Measurements from ENCODE around the gene FBP1. TPM values are rescaled to one million over a fixed set of nuclear protein-coding genes. Genes with fewer than 3 reads are reported as not detected.
A peak's percentile ranks its signal among the peaks of the same experiment; 100 is the strongest.

The FBP1 gene
- total RNA-seq, result 1 to 10 TPM in 1 of 2 donors, under 1 TPM in 1; 0.95 to 1.0 TPM
- 0.28 TPM for polyA plus RNA-seq (2013, experiment 1 of 2)
- polyA plus RNA-seq (2013, experiment 2 of 2), result 0.21 TPM
- long read RNA-seq, experiment 1, partial matches to known transcripts, result 1 of 3 reads
- long read RNA-seq, experiment 1, other reads (novel, unspliced or antisense), result 0 of 3 reads
- long read RNA-seq, experiment 2, partial matches to known transcripts, result 2 of 2 reads
- long read RNA-seq, experiment 2, other reads (novel, unspliced or antisense), result 0 of 2 reads
- long read RNA-seq, experiment 3, partial matches to known transcripts, result 0 of 2 reads
- long read RNA-seq, experiment 3, other reads (novel, unspliced or antisense), result 1 of 2 reads
- long read RNA-seq, experiment 4, partial matches to known transcripts, result 1 of 1 reads
- long read RNA-seq, experiment 4, other reads (novel, unspliced or antisense), result 0 of 1 reads

- Histone ChIP-seq H3K4me1 (ENCODE audit: control insufficient read depth, insufficient read depth, low read length) (no peaks in the 10 kb centered on the region), H3K27me3 (ENCODE audit: control insufficient read depth, insufficient read depth, low read length, poor library complexity, severe bottlenecking) (peaks cover 67% of the 10 kb centered on the region), H3K9ac (ENCODE audit: extremely low read depth, low read length, poor library complexity, severe bottlenecking) (no peak within 1 kb of the TSS), H3K9me3 (ENCODE audit: control insufficient read depth, low read length) (no peaks in the 10 kb centered on the region), H3K27ac (ENCODE audit: low read depth, low read length) (no peak within 1 kb of the TSS), H3K4me3 (ENCODE audit: low read length) (peak within 1 kb of the TSS; percentile 73), H3K36me3 (ENCODE audit: control insufficient read depth, insufficient read depth, low read length) (no peaks in the 10 kb centered on the region)
- no peaks in the 10 kb centered on the region for H3K36me3 Mint-ChIP-seq (ENCODE audit: low read depth)
- WGBS, 2 experiments (ENCODE audit: insufficient coverage in 1 of 2, insufficient read length in 1 of 2), result 6 to 10% methylated on average over 41 to 79 of the region's 79 CpGs
- H3K27ac Mint-ChIP-seq, result no peak within 1 kb of the TSS
- TF ChIP-seq, protein P1, sequence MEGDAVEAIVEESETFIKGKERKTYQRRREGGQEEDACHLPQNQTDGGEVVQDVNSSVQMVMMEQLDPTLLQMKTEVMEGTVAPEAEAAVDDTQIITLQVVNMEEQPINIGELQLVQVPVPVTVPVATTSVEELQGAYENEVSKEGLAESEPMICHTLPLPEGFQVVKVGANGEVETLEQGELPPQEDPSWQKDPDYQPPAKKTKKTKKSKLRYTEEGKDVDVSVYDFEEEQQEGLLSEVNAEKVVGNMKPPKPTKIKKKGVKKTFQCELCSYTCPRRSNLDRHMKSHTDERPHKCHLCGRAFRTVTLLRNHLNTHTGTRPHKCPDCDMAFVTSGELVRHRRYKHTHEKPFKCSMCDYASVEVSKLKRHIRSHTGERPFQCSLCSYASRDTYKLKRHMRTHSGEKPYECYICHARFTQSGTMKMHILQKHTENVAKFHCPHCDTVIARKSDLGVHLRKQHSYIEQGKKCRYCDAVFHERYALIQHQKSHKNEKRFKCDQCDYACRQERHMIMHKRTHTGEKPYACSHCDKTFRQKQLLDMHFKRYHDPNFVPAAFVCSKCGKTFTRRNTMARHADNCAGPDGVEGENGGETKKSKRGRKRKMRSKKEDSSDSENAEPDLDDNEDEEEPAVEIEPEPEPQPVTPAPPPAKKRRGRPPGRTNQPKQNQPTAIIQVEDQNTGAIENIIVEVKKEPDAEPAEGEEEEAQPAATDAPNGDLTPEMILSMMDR (conservative IDR thresholded peaks at IDR 0.05), result no peak
- no peaks in the 10 kb centered on the region for H3K9me3 Mint-ChIP-seq
- peaks cover 15% of the 10 kb centered on the region for H3K4me1 Mint-ChIP-seq
- H3K27me3 Mint-ChIP-seq (ENCODE audit: insufficient read depth), result peaks cover 86% of the 10 kb centered on the region
- DNase-seq, result peak; percentile 76
- peak within 1 kb of the TSS; percentile 66 for H3K4me3 Mint-ChIP-seq
These were observed at the start of gene FBP1 for GRCh38 chr9:94639061-94639998. TSS of gene FBP1 (minus strand) at chr9:94639518. CDS start at chr9:94639310, 208 bp downstream.

GRCh38 chr9:94687451-94687850 is 48.1 kb upstream of the FBP1 start:
- Mint-ChIP-seq H3K9me3 (no peaks in the 10 kb centered on the region), H3K4me1 (peaks cover 7% of the 10 kb centered on the region), H3K4me3 (no peak overlapping the region), H3K27me3 (ENCODE audit: insufficient read depth) (peaks cover 54% of the 10 kb centered on the region), H3K27ac (no peak overlapping the region), H3K36me3 (ENCODE audit: low read depth) (no peaks in the 10 kb centered on the region)
- Histone ChIP-seq H3K9me3 (ENCODE audit: control insufficient read depth, low read length) (no peaks in the 10 kb centered on the region), H3K27ac (ENCODE audit: low read depth, low read length) (no peak overlapping the region), H3K36me3 (ENCODE audit: control insufficient read depth, insufficient read depth, low read length) (no peaks in the 10 kb centered on the region), H3K9ac (ENCODE audit: extremely low read depth, low read length, poor library complexity, severe bottlenecking) (no peak overlapping the region), H3K4me3 (ENCODE audit: low read length) (no peak overlapping the region), H3K4me1 (ENCODE audit: control insufficient read depth, insufficient read depth, low read length) (no peaks in the 10 kb centered on the region), H3K27me3 (ENCODE audit: control insufficient read depth, insufficient read depth, low read length, poor library complexity, severe bottlenecking) (peaks cover 8% of the 10 kb centered on the region)
- TF ChIP-seq, protein P1 (conservative IDR thresholded peaks at IDR 0.05), result no peak
- DNase-seq, result no peak
- 78% methylated on average over 2 of the region's 2 CpGs; no CpG with 5 or more reads in 1 of the 2 experiments for WGBS, 2 experiments (ENCODE audit: insufficient coverage in 1 of 2, insufficient read length in 1 of 2)

GRCh38 chr9:94685359-94685758 is 46.0 kb upstream of the FBP1 start:
- WGBS, 2 experiments (ENCODE audit: insufficient coverage in 1 of 2, insufficient read length in 1 of 2), result 92 to 100% methylated on average over 2 of the region's 2 CpGs
- no peak overlapping the region for H3K27ac Mint-ChIP-seq
- H3K4me3 Mint-ChIP-seq, result no peak overlapping the region
- TF ChIP-seq, protein P1 (conservative IDR thresholded peaks at IDR 0.05), result no peak
- Histone ChIP-seq H3K27ac (ENCODE audit: low read depth, low read length) (no peak overlapping the region), H3K36me3 (ENCODE audit: control insufficient read depth, insufficient read depth, low read length) (no peaks in the 10 kb centered on the region), H3K27me3 (ENCODE audit: control insufficient read depth, insufficient read depth, low read length, poor library complexity, severe bottlenecking) (peaks cover 14% of the 10 kb centered on the region), H3K4me1 (ENCODE audit: control insufficient read depth, insufficient read depth, low read length) (no peaks in the 10 kb centered on the region), H3K9me3 (ENCODE audit: control insufficient read depth, low read length) (no peaks in the 10 kb centered on the region), H3K4me3 (ENCODE audit: low read length) (no peak overlapping the region), H3K9ac (ENCODE audit: extremely low read depth, low read length, poor library complexity, severe bottlenecking) (no peak overlapping the region)
- peaks cover 63% of the 10 kb centered on the region for H3K27me3 Mint-ChIP-seq (ENCODE audit: insufficient read depth)
- DNase-seq, result no peak
- H3K4me1 Mint-ChIP-seq, result peaks cover 3% of the 10 kb centered on the region
- H3K36me3 Mint-ChIP-seq (ENCODE audit: low read depth), result no peaks in the 10 kb centered on the region
- H3K9me3 Mint-ChIP-seq, result no peaks in the 10 kb centered on the region
